Right renal pelvis (tissue), 4 donors: ENCODE data around the gene CYP4F3. TPM values are rescaled to one million over a fixed set of nuclear protein-coding genes. Genes with fewer than 3 reads are reported as not detected.

ENCODE experiments used
- polyA plus RNA-seq, 4 donors: library from polyadenylated mRNA; unstranded; fragments of 120-200 nt; gene quantifications; one replicate each; pipeline ENCODE4 v1.2.1, GENCODE V29; 2013; ENCODE audit not compliant: insufficient read length in 4 of 4

The CYP4F3 gene
- polyA plus RNA-seq, 4 donors = 0.19 to 0.81 (median 0.33) TPM

Other genes with a start within 250 kb of the CYP4F3 start
- 100 to 1,000 TPM in 3 of 4 donors, 10 to 100 TPM in 1; 99.9 to 109 (median 106) TPM for gene AKAP8L, start 221.9 kb upstream of the CYP4F3 start, polyA plus RNA-seq
- gene WIZ, start 190.9 kb upstream of the CYP4F3 start, polyA plus RNA-seq = 10 to 100 TPM; 31.2 to 43.2 (median 31.8) TPM
- gene RASAL3, start 176.4 kb upstream of the CYP4F3 start, polyA plus RNA-seq = 1 to 10 TPM in 1 of 4 donors, under 1 TPM in 3; 0.50 to 1.4 (median 0.86) TPM
- under 1 TPM in 1 of 4 donors, not detected in 3; 0.10 TPM for gene PGLYRP2, start 161.4 kb upstream of the CYP4F3 start, polyA plus RNA-seq
- 1 to 10 TPM in 1 of 4 donors, under 1 TPM in 2, not detected in 1; 0.19 to 1.1 (median 0.66) TPM for gene CYP4F22, start 132.4 kb upstream of the CYP4F3 start, polyA plus RNA-seq
- under 1 TPM in 1 of 4 donors, not detected in 3; 0.01 TPM for gene CYP4F8, start 25.7 kb upstream of the CYP4F3 start, polyA plus RNA-seq
- gene CYP4F12, start 32.2 kb downstream of the CYP4F3 start, polyA plus RNA-seq = 1 to 10 TPM in 2 of 4 donors, under 1 TPM in 2; 0.15 to 2.3 (median 0.94) TPM
- gene OR10H2, start 87.1 kb downstream of the CYP4F3 start, polyA plus RNA-seq = not detected
- not detected for gene OR10H3, start 97.1 kb downstream of the CYP4F3 start, polyA plus RNA-seq
- gene OR10H5, start 146.8 kb downstream of the CYP4F3 start, polyA plus RNA-seq = under 1 TPM in 3 of 4 donors, not detected in 1; 0.04 to 0.06 (median 0.05) TPM
- gene OR10H1, start 174.8 kb downstream of the CYP4F3 start, polyA plus RNA-seq = under 1 TPM in 3 of 4 donors, not detected in 1; 0.04 to 0.06 (median 0.06) TPM